Stimulated activated CD4-positive, alpha-beta T cell treated with anti-CD3 and anti-CD28 coated beads, Interleukin-4, amount 100 ng/mL, for 4 hours (primary cell): ENCODE results near the gene TRABD.
"Not testable (repeated sequence)": the region's sequence is repeated elsewhere in the genome, so short reads cannot be mapped to it uniquely, and the experiment has no call there.

Experiments
- DNase-seq, 2 experiments: peaks; one replicate each; pipeline ENCODE4 v3.0.0-alpha.2; 2020

The TRABD gene

DNA sequence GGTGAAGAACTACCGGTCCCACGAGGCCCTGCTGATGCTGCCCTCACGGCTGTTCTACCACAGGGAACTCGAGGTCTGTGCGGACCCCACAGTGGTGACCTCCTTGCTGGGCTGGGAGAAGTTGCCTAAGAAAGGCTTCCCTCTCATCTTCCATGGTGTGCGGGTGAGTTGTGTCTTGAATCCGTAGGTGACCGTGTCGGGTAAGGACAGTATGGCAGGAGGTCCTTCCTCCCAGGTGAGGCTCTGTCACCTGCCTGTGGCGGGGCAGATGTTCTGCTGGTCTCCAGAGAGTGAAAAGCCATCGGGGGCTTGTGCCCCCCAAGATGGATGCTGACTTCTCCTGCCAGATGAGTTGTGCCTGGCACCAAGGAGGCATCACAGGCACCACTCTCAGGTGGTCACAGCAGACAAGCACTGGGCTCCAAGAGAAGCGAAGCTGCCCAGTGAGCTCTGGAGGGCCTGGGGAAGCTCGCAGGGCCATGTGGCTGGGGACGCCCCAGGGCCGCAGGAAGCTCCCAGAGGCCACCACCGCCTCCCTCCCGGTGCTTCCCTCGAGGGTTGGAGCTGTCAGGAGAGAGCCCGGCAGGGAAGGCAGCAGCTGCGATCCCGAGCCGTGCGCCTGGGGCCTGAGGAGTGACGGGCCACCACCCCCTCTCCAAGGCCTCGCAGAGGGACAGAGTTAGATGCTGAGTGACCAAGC, 32.5 kb upstream of the TRABD start:
- DNase-seq = no peak

DNA sequence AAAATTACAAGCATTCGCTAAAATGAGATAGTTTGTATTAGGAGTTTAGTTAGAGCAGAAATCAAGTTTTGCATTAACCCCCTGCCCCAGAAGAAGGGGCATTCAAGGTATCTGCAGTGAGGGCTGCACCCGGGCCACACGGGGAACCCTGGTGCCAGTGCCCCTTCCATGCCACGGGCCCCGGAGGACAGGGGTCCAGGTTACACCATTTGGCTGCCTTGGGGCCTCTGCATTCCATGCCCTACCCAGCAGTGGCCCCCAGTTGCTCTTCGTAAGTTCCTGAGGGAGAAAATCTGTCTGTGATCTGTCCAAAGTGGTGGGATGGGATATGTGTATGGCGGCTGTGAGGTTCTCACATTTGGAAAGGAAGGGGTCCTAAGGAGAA, 32.0 kb upstream of the TRABD start:
- DNase-seq = no peak

DNA sequence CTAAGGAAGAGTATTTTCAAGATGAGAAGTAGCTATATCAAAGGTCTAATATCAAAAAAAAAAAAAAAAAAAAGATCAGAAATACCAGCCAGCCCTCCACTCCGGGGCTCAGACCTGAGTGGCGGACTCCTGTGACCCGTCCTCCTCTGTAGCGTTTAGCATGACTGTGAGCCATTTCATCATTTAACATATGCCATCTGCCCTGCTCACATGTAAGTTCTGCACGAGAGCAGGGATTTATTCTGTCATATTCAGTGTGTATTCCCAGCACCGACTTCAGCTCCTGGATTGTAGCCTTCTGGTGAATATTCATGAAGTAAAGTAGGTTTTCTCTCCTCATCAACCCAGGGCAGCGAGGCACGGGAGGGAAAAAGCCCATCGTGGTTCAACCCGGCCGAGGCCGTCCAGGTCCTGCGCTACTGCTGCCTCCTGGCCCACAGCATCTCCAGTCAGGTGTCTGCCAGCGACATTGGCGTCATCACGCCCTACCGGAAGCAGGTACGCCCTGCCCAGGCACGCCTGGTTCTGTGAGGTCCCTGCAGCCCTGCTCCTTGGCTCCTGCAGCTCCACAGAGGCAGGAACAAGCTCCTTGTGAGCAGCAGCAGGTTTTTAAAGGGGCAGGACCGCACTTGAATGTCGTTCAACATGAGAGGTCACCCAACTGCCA, 27.9 kb upstream of the TRABD start:
- DNase-seq = no peak

DNA sequence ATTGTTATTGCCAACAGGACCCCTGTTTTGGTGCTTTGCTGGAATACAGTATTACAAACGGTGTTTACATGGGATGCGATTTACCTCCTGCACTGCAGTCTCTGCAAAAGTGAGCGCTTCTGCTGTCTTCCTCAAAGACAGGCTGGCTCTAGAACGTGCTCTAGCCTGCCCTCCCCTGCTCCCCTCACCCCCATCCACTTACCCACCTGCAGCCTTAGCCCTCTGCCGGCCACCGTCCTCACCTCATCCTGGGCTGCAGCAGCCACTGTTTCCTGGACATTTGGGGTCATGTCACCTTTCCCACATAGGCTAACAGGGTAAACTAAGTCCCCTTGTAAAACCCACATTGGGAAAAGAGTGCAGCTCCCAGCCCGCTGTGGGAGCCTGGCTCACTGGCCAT, 24.8 kb upstream of the TRABD start:
- no peak for DNase-seq

DNA sequence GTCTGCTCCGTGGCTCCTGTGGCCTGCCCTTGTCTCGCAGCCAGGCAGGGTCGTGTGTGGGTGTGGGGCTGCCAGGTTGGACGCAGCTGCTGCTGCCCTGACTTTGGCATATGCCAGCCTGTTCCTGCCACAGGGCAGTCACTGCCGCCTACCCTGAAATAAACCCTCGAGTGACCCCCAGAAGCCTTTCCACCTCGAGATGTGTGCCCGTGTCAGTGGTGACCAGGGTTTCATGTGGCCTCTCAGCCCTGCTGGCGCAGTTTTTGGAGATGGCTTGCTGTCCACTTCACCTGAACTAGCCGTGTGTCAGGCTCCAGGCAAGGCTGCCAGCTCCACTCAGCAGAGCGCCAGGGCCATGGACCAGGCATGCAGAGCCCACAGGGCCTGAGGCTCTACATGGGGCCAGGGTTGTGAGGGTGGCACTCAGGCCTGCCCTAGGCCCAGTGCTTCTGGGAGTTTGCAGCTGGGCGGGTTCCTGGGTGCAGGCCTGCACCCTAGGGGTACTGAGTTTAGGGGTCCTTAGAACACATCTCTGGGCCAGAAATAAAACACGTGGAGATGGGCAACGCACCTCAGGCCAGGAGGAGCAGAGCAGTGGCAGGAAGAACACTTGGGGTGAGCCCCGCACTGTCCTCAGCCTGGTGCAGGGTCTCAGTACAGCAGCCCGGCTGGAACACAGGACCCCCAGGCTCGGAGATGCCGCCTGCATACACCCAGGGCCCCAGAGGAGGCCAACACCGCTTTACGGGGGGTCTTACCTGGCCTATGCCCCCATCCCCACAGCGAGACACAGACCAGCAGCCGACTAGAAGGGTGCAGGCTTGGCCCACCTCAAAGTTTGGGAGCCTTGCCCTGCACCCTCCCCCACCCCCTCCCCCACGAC, 24.0 kb upstream of the TRABD start:
- no peak for DNase-seq

DNA sequence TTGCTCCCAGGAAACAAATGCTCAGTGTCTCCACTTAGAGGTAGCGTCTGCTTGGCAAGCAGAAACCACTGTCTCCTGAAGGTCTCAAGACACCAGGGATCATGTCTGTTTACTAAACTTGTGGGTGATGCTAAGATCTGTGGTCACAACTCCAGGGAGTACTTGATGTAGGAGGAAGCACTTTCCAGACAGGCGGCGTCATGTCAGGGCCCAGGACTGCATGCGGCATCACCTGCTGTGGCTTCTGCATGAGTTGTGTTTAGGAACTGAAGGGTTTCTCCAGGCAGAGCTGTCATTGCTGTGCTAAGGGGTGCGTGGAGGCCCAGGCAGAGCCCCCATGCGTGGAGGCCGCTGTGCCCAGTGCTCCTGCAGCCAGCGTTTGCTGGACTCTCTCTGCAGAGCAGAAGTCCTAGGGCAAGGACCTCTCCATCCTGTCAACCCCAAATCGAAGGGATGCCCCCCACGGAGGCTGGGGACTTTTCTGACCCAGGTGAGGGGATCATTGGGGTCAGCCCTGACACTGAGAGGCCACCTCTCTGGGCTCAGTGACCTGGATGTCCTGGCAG, 23.2 kb upstream of the TRABD start:
- DNase-seq = no peak

DNA sequence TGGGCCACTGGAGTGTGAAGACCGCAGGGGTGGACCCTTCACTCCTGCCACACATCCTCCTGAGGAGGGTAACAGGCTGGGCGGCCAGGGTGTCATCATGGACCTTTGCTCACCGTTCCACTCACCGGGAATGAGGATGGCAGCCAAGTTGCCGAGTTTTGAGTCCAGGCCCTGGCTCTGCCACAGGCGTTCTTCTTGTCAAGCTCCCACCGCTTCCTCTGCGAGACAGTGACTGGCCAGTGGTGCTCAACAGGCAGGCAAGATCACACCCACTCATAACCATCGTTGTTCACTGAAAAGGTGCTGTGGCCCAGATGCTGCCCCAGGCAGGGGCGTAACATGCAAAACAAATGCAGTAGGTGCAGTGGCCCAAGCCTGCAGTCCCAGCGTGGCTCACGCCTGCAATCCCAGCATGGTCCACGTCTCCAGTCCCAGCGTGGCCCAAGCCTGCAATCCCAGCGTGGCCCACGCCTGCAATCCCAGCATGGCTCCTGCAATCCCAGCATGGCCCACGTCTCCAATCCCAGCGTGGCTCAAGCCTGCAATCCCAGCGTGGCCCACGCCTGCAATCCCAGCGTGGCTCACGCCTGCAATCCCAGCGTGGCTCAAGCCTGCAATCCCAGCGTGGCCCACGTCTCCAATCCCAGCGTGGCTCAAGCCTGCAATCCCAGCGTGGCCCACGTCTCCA, 20.1 kb upstream of the TRABD start:
- DNase-seq = no peak

DNA sequence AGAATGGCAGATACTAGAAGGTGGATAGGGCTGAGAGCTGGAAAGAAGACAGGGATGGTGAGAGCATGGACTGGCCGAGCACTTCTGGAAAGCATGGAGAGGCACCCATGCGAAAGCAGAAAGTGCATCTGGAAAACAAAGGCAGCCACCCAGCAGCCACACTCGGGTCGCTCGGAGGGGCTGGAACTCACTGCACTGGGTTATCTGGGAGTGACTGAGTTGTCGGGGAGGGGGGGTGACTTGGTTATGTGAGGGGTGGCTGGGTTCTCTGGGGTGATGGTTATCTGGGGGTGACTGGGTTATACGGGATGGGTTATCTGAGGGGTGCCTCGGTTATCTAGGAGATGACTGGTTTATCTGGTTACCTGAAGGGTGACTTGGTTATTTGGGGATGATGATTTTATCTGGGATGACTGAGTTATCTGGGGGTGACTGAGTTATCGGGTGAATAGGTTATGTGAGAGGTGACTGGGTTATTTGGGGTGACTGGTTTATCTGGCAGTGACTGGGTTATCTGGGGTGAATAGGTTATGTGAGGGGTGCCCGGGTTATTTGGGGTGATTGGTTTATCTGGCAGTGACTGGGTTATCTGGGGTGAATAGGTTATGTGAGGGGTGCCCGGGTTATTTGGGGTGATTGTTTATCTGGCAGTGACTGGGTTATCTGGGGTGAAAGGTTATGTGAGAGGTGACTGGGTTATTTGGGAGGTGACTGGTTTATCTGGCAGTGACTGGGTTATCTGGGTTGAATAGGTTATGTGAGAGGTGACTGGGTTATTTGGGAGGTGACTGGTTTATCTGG, 17.8 kb upstream of the TRABD start:
- DNase-seq = no peak

DNA sequence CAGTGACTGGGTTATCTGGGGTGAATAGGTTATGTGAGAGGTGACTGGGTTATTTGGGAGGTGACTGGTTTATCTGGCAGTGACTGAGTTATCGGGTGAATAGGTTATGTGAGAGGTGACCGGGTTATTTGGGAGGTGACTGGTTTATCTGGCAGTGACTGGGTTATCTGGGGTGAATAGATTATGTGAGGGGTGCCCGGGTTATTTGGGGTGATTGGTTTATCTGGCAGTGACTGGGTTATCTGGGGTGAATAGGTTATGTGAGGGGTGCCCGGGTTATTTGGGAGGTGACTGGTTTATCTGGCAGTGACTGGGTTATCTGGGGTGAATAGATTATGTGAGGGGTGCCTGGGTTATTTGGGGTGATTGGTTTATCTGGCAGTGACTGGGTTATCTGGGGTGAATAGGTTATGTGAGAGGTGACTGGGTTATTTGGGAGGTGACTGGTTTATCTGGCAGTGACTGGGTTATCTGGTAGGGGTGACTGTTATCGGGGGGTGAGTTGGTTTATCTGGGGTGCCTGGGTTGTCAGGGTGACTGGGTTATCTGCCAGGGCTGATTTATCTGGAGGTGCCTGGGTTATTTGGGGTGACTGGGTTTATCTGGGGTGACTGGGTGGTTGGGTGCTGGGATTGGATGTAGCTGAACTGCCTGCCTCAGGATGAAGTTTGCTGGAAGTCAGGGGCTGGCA, 17.1 kb upstream of the TRABD start:
- not testable (repeated sequence) for DNase-seq

DNA sequence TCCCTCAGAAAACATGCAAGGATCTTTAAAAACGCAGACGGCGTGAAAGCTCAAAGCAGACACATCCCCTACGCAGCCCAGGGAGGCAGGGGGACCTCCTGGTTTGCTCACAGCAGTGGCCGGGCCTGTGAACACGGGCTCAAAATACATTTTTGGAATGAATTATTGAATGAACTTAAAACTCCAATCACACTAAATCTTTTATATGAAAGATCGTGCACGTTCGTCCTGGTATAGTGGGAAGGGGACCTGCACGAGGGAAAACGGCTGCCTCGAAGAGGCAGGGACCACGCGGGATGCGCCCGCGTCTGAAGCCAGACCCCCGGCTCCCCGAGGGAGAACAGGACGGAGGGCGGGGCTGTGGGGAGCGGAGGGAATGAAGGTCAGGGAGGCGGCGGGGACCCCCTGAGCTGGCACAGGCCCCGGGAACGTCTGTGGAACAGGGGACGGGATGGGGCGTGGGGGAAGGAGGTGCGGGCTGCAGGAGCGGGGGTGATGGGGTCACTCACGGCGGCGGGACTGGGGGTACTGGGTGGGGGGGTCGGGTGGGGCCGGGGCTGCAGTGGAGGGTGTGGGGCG, 16.4 kb upstream of the TRABD start:
- DNase-seq = no peak

DNA sequence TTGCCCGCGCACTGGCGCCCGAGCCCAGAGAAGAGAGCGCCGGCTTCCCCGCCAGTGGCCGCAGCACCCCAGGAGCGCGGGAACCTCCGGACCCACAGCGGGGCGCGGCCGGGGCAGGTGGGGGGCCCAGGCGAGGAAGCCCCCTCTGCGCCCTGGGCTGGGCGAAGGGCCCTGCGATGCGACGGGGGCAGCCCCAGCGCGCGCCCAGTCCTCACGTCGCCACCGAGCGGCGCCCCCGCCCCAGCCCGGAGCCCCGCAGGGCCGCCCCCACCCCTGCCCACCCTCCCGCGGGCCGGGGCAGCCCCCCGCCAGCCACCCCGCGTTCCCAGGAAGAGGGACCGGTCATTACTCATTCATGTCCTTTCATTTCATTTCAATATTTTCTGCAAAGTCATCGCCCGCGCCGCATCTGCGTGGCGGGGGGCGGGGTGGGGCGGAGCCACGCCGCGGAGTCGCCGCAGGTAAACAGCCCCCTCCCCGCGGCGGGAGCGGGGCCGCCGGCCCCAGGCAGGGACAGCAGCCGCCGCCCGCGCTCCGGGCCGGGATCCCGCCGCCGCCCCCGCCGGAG, 15.9 kb upstream of the TRABD start:
- DNase-seq = peak; percentile 69

DNA sequence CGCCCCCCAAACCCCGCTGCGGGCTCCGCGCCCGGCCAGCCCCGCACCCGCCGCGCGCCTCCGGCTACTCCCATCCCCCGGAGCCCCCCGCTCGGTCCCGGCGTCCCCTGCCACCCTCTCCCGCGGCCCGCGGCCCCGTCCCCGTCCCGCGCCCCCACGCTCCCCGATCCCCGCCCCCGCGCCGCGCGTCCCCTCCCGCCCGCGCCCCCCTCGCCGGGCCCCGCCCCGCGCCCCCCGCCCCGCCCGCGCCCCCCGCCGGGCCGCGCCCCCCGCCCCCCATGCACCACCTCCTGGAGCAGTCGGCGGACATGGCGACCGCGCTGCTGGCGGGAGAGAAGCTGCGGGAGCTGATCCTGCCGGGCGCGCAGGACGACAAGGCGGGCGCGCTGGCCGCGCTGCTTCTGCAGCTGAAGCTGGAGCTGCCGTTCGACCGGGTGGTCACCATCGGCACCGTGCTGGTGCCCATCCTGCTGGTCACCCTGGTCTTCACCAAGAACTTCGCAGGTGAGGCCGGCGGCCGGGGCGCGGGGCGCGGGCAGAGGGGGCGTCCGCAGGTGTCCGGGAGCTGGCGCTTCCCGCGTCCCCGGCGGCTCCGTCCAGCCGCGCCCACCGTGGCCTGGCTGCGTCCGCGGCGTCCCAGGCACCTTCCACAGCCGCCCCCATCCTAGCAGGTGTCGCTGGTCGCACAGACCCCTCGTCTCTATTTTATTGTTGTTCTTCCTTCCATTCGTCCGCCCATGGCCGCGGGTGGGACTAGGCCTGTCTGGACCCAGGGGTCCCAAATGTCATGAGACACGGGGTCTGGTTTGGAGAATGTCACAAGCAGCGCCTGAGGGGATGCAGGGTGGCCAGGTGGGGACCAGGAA, 15.0 kb upstream of the TRABD start, which contains the start of gene PANX2:
Gene PANX2 (plus strand): TSS at position 279 of the 866 bp plus-strand sequence. CDS start 0 bp downstream, at position 279.
- no peak for DNase-seq

DNA sequence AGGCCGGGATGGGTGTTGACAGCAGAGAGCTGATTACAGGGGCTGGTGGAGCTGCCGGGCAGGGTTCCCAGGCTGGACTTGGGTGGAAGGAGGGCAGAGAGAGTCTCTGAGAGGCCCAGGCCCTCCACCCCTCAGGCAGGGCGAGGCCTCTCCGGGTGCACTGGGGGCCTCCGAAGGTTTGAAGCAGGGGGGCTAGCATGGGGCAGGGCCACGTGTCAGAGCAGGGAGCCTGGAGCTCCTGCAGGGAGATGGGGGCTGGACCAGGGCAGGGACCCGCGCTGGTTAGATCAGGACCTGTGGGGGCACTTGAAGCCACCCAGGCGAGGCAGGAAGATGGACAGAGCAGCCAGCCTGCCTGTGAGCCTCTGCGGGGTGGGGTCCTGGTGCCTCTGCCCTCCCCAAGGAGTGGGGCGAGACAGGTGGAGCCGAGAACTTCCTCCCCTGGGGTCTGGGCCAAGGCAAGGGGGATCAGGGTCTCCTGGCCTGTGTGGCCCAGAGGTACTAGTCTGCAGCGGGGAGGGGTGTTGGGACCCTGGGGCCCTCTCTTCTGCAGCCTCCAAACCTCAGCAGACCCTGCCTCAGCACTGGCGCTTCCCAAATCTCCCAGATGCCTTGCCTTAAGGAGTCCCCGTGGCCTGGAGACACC, 14.3 kb upstream of the TRABD start:
- no peak for DNase-seq

DNA sequence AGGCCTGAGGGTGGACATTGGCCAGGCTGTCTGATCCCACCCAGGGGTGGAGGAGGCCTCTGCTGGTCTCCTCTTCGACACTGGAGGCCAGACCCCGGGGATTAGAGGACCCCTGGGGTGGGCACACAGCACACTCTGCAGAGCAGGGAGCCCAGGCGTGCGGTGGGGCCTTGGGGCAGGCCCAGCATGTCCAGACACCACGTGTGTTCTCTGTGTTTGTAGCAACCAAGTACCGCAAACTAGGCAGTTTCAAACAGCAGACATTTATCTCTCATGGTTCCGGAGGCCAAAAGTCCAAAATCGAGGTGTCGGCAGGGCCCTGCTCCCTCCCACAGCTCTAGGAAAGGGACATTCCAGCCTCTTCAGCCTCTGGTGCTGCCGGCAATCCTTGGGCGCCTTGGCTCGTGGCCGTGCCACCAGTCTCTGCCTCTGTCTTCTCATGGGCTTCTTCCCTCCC, 13.7 kb upstream of the TRABD start:
- no peak for DNase-seq

DNA sequence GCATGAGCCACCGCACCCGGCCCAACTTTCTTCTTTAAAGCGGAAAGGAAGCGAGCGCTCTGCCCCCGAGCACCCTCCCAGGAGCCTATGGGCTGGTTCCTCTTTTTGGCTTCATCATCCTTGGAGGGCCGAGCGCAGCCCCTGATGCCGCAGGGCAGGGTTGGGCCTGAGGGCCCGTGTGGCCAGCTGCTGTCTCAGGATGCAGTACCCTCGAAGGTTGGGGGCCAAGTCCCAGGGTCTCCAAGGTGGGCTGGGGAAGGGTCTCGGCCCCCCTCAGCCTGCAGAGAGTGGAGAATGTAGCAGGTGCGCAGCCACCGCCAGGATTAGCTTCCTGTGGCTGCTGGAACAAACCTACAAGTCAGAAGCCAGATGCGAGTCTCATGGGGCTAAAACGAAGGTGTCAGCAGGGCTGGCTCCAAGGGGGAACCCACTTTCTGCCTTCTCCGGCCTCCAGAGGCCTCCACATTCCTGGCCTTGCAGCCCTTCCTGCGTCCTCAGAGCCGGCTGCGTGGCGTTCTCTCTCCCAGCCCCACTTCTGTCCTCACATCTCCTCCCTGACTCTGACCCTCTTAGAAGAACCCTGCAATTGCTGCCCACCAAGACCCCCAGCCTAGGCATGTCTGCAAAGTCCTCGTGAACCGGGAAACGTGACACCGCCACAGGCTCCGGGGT, 12.3 kb upstream of the TRABD start:
- DNase-seq = no peak

DNA sequence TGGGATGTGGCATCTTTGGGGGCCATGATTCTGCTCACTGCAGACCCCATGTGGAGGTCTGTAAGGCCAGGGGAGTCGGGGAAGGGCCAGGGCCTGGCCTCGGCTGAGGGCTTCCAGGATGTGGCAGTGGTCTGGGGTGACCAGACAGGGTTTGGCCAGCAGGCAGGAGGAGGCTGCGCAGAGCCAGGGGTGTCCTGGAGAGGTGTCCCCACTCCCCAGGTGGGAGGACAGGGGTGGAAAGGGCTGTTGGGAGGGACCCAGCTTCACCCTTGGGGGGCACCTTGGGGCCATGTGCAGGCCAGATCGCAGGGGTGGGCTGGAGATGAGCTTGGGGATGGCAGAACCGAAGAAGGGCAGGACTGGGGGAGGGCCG, 11.7 kb upstream of the TRABD start:
- DNase-seq = no peak

DNA sequence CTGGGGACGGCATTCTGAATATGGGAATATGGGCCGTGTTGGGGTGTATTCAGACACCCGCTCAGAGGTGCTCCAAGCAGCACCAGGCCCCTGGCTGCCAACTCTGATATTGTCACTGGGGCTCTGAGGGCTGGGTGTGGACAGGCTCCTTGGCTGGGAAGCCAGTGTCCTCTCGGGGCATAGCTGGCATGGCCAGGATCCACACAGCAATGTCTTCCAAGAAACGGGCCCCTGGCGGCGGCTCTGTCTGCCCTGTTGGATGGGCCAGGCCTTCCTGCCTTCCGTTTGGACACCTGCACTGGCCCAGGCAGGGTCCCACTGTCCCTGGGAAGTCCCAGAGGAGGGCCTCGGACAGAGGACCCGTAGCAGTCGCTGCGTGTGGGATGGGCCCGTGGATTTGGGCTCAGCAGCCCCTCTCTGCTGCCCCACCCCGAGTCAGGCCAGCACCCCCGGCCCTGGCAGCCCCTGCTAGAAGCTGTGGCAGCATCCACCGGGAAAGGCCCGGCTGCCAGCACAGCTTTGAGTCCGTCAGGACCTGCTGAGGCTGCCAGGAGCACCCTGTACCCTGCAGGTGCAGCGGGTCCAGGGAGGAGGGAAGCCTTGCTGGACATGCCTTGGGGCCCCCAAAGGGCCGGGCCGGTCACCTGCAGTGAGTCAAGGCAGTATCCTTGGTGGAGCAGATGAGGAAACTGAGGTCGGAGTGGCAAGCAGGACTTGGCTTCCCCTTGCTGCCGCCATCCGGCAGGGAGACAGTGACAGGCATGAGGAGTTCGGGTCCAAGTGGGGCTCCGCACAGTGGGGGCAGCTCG, 11.1 kb upstream of the TRABD start:
- no peak for DNase-seq

DNA sequence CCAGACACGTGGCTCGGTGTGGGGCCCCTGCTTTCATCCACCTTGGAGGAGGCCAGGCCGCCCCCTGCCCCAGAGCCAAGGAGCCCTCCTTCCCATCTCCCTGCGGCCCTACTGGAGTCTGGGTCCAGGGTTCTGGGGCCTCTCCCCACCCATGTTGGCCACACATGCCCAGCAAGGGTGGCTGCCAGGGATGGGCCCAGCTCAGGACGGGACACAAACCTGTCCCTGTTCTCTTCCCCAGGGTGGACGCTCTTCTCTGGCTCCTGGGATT, 10.6 kb upstream of the TRABD start:
- no peak for DNase-seq
